Activated CD4-positive, alpha-beta memory T cell treated with anti-CD3 and anti-CD28 coated beads for 36 hours (primary cell): ENCODE results near the gene ACP5. TPM values are rescaled to one million over a fixed set of nuclear protein-coding genes. Genes with fewer than 3 reads are reported as not detected.
A peak's percentile ranks its signal among the peaks of the same experiment; 100 is the strongest.

ENCODE experiments used
- CTCF ChIA-PET: fragments of 350-600 bp; sonication (Branson Sonifier 250); formaldehyde crosslinking; loops from one replicate; lab custom pipeline; 2021; ENCODE audit warnings: antibody characterized with exemption, inconsistent platforms; lab: Charles Lee
- POLR2A ChIA-PET: fragments of 350-600 bp; sonication (Branson Sonifier 250); formaldehyde crosslinking; loops from one replicate; lab custom pipeline; 2021; ENCODE audit warnings: antibody characterized with exemption; lab: Charles Lee
- DNase-seq: peaks from one replicate; pipeline ENCODE4 v3.0.0-alpha.2; 2020
- H3K27ac Mint-ChIP-seq: one replicate; pipeline ENCODE4 v1.8.0; 2021; ENCODE audit warnings: mixed read lengths
- H3K27me3 Mint-ChIP-seq: one replicate; pipeline ENCODE4 v1.8.0; 2021; ENCODE audit warnings: mixed read lengths
- H3K36me3 Mint-ChIP-seq: one replicate; pipeline ENCODE4 v1.8.0; 2021; ENCODE audit warnings: mixed read lengths
- H3K4me1 Mint-ChIP-seq: one replicate; pipeline ENCODE4 v1.8.0; 2021; ENCODE audit warnings: low read depth, mixed read lengths
- H3K4me3 Mint-ChIP-seq: one replicate; pipeline ENCODE4 v1.8.0; 2021; ENCODE audit warnings: mild to moderate bottlenecking, mixed read lengths
- H3K9me3 Mint-ChIP-seq: one replicate; pipeline ENCODE4 v1.8.0; 2021; ENCODE audit warnings: mixed read lengths
- intact Hi-C: fragments of 100-400 bp; cut with micrococcal nuclease; formaldehyde crosslinking; loops from one replicate; pipeline ENCODE4 v1.15.1; 2023
- total RNA-seq, 2 experiments: library from RNA; stranded (reverse); gene quantifications; one replicate each; pipeline ENCODE4 v1.2.3, GENCODE V29; 2021

ACP5 gene
- total RNA-seq, 2 experiments from 2014 or later = 10.2 to 12.3 TPM

GRCh38 chr19:11598103-11598483, 20.6 kb upstream of the ACP5 start:
- CTCF ChIA-PET = no interaction called here
- peaks cover 30% of the 10 kb centered on the region for H3K4me1 Mint-ChIP-seq
- POLR2A ChIA-PET = interaction anchor here (1.0 kb wide), 2 partner anchors 29 to 40 kb away, joined by 3 read pairs; no protein-coding TSS in a partner anchor
- H3K9me3 Mint-ChIP-seq = no peaks in the 10 kb centered on the region
- H3K36me3 Mint-ChIP-seq = peaks cover 13% of the 10 kb centered on the region
- peak overlapping the region; percentile 64 for H3K27ac Mint-ChIP-seq
- no peaks in the 10 kb centered on the region for H3K27me3 Mint-ChIP-seq
- DNase-seq = no peak
- peak overlapping the region; percentile 90 for H3K4me3 Mint-ChIP-seq
- intact Hi-C loops = no loop called here

- intact Hi-C loops = loop anchor here (1.0 to 2.0 kb wide), 2 partner anchors 39 to 223 kb away; partner anchors contain the start of genes ELOF1 and SWSAP1
- Mint-ChIP-seq H3K27me3 (no peaks in the 10 kb centered on the region), H3K4me3 (peak within 1 kb of the TSS; percentile 90), H3K4me1 (peaks cover 29% of the 10 kb centered on the region), H3K9me3 (no peaks in the 10 kb centered on the region), H3K36me3 (peaks cover 10% of the 10 kb centered on the region), H3K27ac (peak within 1 kb of the TSS; percentile 81)
- DNase-seq = peak; percentile 99
- POLR2A ChIA-PET = interaction anchor here (1.0 kb wide), 2 partner anchors 28 to 39 kb away, joined by 3 read pairs; no protein-coding TSS in a partner anchor
- CTCF ChIA-PET = no interaction called here
Observed at GRCh38 chr19:11597202-11598102, 20.0 kb upstream of the ACP5 start, which contains the start of gene ZNF627. Gene ZNF627, plus strand, starts transcription at chr19:11597483. Its CDS starts 145 bp downstream, at chr19:11597628.

GRCh38 chr19:11596156-11596555, 18.7 kb upstream of the ACP5 start:
- no peaks in the 10 kb centered on the region for H3K27me3 Mint-ChIP-seq

GRCh38 chr19:11594084-11594483, 16.6 kb upstream of the ACP5 start:
- H3K27ac Mint-ChIP-seq = no peak overlapping the region
- H3K9me3 Mint-ChIP-seq = no peaks in the 10 kb centered on the region

More at GRCh38 chr19:11596156-11596555, 18.7 kb upstream of the ACP5 start:
- DNase-seq = no peak
- Mint-ChIP-seq H3K9me3 (no peaks in the 10 kb centered on the region), H3K4me3 (no peak overlapping the region), H3K36me3 (peaks cover 5% of the 10 kb centered on the region), H3K4me1 (peaks cover 24% of the 10 kb centered on the region), H3K27ac (peak overlapping the region; percentile 42)
- ChIA-PET CTCF (no interaction called here), POLR2A (no interaction called here)
- intact Hi-C loops = loop anchor here (2.0 kb wide), 1 partner anchor 37 kb away; the partner anchor contains the start of gene ELOF1

GRCh38 chr19:11587975-11588631, 10.7 kb upstream of the ACP5 start:
- intact Hi-C loops = loop anchor here (1.0 to 2.0 kb wide), 2 partner anchors 28 to 51 kb away; no protein-coding TSS in a partner anchor
- Mint-ChIP-seq H3K4me3 (no peak overlapping the region), H3K36me3 (no peaks in the 10 kb centered on the region), H3K4me1 (peaks cover 3% of the 10 kb centered on the region), H3K27ac (no peak overlapping the region), H3K9me3 (no peaks in the 10 kb centered on the region), H3K27me3 (no peaks in the 10 kb centered on the region)
- DNase-seq = no peak
- CTCF ChIA-PET = interaction anchor here (0.6 to 5.8 kb wide), 9 partner anchors 25 to 207 kb away, joined by 3 to 40 read pairs (median 4); partner anchors contain the start of genes ELOF1 and ZNF653
- POLR2A ChIA-PET = no interaction called here

More at GRCh38 chr19:11594084-11594483, 16.6 kb upstream of the ACP5 start:
- H3K4me1 Mint-ChIP-seq = peaks cover 11% of the 10 kb centered on the region
- ChIA-PET POLR2A (no interaction called here), CTCF (interaction anchor here (1.1 kb wide), 1 partner anchor 159 kb away, joined by 4 read pairs; the partner anchor contains the start of gene ODAD3)
- intact Hi-C loops = no loop called here
- peaks cover 2% of the 10 kb centered on the region for H3K36me3 Mint-ChIP-seq
- H3K4me3 Mint-ChIP-seq = no peak overlapping the region
- DNase-seq = no peak
- no peaks in the 10 kb centered on the region for H3K27me3 Mint-ChIP-seq

GRCh38 chr19:11587302-11587974, 10.0 kb upstream of the ACP5 start:
- intact Hi-C loops = loop anchor here (1.0 to 2.0 kb wide), 2 partner anchors 27 to 51 kb away; no protein-coding TSS in a partner anchor
- ChIA-PET POLR2A (no interaction called here), CTCF (interaction anchor here (0.9 to 5.8 kb wide), 6 partner anchors 25 to 206 kb away, joined by 3 to 40 read pairs (median 11); partner anchors contain the start of gene ELOF1)
- peak; percentile 88 for DNase-seq
- Mint-ChIP-seq H3K4me3 (no peak overlapping the region), H3K4me1 (peaks cover 3% of the 10 kb centered on the region), H3K27ac (no peak overlapping the region), H3K27me3 (no peaks in the 10 kb centered on the region), H3K36me3 (no peaks in the 10 kb centered on the region), H3K9me3 (no peaks in the 10 kb centered on the region)

GRCh38 chr19:11586331-11586730, 8.9 kb upstream of the ACP5 start:
- no peaks in the 10 kb centered on the region for H3K27me3 Mint-ChIP-seq
- H3K4me1 Mint-ChIP-seq = peaks cover 11% of the 10 kb centered on the region
- no peak overlapping the region for H3K27ac Mint-ChIP-seq
- DNase-seq = no peak
- POLR2A ChIA-PET = no interaction called here
- no peaks in the 10 kb centered on the region for H3K36me3 Mint-ChIP-seq
- no peaks in the 10 kb centered on the region for H3K9me3 Mint-ChIP-seq
- no peak overlapping the region for H3K4me3 Mint-ChIP-seq
- intact Hi-C loops = loop anchor here (2.0 kb wide), 1 partner anchor 50 kb away; no protein-coding TSS in a partner anchor
- CTCF ChIA-PET = interaction anchor here (1.0 to 3.2 kb wide), 4 partner anchors 9 to 50 kb away, joined by 3 to 17 read pairs (median 9); partner anchors contain the start of gene ACP5

- H3K27ac Mint-ChIP-seq = peak overlapping the region; percentile 93
- no peaks in the 10 kb centered on the region for H3K27me3 Mint-ChIP-seq
- H3K9me3 Mint-ChIP-seq = no peaks in the 10 kb centered on the region
- peaks cover 25% of the 10 kb centered on the region for H3K4me1 Mint-ChIP-seq
- POLR2A ChIA-PET = interaction anchor here (0.6 to 1.2 kb wide), 4 partner anchors 23 to 155 kb away, joined by 3 to 4 read pairs (median 3); partner anchors contain the start of gene ECSIT
- DNase-seq = peak; percentile 78
- CTCF ChIA-PET = interaction anchor here (0.7 to 3.2 kb wide), 3 partner anchors 22 to 99 kb away, joined by 4 to 28 read pairs (median 12); partner anchors contain the start of gene ELOF1
- intact Hi-C loops = loop anchor here (1.0 kb wide), 1 partner anchor 21 kb away; no protein-coding TSS in a partner anchor
- peak overlapping the region; percentile 47 for H3K4me3 Mint-ChIP-seq
- no peaks in the 10 kb centered on the region for H3K36me3 Mint-ChIP-seq
Observed at GRCh38 chr19:11581740-11582139, 4.3 kb upstream of the ACP5 start.

- Mint-ChIP-seq H3K27ac (no peak overlapping the region), H3K4me1 (peaks cover 25% of the 10 kb centered on the region), H3K36me3 (no peaks in the 10 kb centered on the region), H3K9me3 (no peaks in the 10 kb centered on the region), H3K27me3 (no peaks in the 10 kb centered on the region), H3K4me3 (no peak overlapping the region)
- intact Hi-C loops = no loop called here
- DNase-seq = no peak
- CTCF ChIA-PET = interaction anchor here (0.8 to 3.2 kb wide), 3 partner anchors 20 to 97 kb away, joined by 3 to 28 read pairs (median 12); partner anchors contain the start of gene ELOF1
- POLR2A ChIA-PET = no interaction called here
Observed at GRCh38 chr19:11580116-11580515, 2.7 kb upstream of the ACP5 start.

- Mint-ChIP-seq H3K36me3 (no peaks in the 10 kb centered on the region), H3K4me3 (peak overlapping the region; percentile 62), H3K9me3 (no peaks in the 10 kb centered on the region), H3K27me3 (no peaks in the 10 kb centered on the region), H3K4me1 (peaks cover 29% of the 10 kb centered on the region), H3K27ac (no peak overlapping the region)
- intact Hi-C loops = no loop called here
- DNase-seq = peak; percentile 49
- ChIA-PET CTCF (interaction anchor here (0.8 to 1.1 kb wide), 2 partner anchors 18 kb away, joined by 4 to 6 read pairs; no protein-coding TSS in a partner anchor), POLR2A (interaction anchor here (1.4 kb wide), 1 partner anchor 18 kb away, joined by 3 read pairs; no protein-coding TSS in a partner anchor)
Observed at GRCh38 chr19:11578258-11579142, 1.1 kb upstream of the ACP5 start.
